ENCODE measurements around the gene TRPC4AP.

DNA sequence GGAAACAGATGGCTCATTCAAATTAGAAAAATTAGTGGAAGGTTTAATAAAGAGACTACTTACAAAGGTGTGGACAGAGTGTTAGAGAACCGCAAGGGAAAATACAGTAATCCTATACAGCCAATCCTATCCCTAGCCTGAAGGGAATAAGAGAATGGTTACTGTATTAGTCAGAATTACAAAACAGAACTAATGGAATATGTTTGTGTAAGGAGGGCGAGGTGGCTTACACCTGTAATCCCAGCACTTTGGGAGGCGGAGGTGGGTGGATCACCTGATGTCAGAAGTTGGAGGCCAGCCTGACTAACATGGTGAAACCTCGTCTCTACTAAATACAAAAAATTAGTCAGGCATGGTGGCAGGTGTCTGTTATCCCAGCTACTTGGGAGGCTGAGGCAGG lies 16.3 kb upstream of the TRPC4AP start:
- TF ChIP-seq, protein P1, sequence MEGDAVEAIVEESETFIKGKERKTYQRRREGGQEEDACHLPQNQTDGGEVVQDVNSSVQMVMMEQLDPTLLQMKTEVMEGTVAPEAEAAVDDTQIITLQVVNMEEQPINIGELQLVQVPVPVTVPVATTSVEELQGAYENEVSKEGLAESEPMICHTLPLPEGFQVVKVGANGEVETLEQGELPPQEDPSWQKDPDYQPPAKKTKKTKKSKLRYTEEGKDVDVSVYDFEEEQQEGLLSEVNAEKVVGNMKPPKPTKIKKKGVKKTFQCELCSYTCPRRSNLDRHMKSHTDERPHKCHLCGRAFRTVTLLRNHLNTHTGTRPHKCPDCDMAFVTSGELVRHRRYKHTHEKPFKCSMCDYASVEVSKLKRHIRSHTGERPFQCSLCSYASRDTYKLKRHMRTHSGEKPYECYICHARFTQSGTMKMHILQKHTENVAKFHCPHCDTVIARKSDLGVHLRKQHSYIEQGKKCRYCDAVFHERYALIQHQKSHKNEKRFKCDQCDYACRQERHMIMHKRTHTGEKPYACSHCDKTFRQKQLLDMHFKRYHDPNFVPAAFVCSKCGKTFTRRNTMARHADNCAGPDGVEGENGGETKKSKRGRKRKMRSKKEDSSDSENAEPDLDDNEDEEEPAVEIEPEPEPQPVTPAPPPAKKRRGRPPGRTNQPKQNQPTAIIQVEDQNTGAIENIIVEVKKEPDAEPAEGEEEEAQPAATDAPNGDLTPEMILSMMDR (IDR thresholded peaks at IDR 0.05; ENCODE audit: insufficient read depth, low read length, poor library complexity, severe bottlenecking): no peak
- TF ChIP-seq EZH2phosphoT487 (conservative IDR thresholded peaks at IDR 0.05; ENCODE audit: low read length): no peak

All from SU-DHL-6 (cell line).